SHP77 treated with DMSO at 0.1 percent for 48 hours (cell line): ENCODE data around the gene LRCH1.
A peak's percentile ranks its signal among the peaks of the same experiment; 100 is the strongest.

Experiments
- DNase-seq: peaks from one replicate; lab custom pipeline; 2025; lab: John Stamatoyannopoulos, UW

The LRCH1 gene

GRCh38 chr13:46562152-46562551 is 9.2 kb downstream of the LRCH1 start:
- DNase-seq: no peak

DNA sequence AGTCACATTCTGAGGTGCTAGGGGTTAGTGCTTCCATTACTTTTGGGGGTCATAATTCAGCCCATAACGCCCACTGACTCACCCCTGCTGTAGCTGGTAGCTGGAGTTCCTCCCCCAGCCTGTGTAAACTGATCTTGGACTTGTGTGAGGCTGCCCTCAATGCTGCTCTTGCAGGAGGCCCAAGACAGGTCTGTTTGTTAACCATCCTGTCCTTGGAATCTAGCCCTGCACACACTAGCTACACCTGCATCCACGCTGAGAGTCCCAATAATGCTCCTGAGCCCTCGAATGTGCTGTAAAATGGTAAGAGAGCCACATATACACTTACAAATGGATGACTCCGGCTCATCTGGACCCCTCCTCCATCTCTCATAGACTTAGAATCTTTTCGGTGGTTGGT is 9.6 kb downstream of the LRCH1 start:
- DNase-seq: no peak

- no peak for DNase-seq
Measured at GRCh38 chr13:46565808-46566750, 13.1 kb downstream of the LRCH1 start.

DNA sequence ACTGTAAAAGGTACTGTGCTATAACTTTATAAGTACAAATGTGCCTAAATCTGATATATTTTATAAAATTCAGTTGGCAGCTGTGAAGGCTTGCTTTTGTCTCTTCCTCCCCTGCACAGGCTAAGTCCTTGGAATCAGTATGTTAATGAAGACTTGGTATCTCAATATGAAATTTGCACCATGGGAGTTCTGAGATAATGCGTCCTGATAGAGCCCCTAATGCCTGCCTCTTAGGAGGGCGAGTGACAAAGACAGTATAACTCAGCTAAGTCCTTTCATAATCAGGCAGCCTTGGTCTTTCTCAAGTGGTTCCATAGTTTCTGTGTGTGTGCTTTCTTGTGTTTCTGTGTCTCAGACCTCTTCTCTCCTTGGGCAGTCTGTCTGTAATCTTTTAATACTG is 14.7 kb downstream of the LRCH1 start:
- no peak for DNase-seq

DNA sequence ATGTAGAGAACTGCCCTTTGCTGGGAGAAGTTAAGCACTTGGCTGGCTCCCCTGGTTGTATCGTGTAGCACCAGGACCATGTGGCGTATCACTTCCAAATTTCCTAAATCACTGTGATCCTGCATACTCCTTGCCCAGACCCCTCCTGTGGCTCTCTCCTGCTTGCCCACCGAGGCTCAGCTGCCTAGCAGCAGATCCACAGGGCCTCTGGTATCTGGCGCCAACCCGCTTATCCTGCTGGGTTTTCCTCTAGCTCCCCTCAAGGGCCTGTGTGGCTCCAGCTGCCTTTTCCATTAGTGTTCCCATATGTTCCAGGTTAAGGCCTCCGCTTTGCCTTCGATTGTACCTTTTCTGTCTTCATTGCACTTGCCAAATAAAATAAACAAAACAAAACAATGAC is 16.5 kb downstream of the LRCH1 start:
- no peak for DNase-seq

DNA sequence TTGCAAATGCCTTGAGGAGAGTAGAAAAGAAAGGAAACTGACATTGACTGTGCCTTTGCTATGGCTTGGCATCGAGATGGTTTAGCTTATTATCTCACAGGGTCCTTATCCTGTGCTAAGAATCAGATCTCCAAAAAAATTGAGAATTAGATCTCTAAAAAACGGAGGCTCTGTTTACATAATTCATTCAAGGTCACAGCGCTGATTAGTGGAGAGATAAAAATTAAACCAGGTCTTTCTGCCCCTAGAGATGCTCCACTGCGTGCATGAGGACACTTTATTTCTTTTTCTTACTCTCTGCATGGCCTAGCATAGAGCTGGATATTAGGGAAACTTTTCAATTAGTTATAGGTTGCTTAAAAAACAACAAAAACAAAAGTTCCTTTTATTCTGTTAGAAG is 17.3 kb downstream of the LRCH1 start:
- no peak for DNase-seq

DNA sequence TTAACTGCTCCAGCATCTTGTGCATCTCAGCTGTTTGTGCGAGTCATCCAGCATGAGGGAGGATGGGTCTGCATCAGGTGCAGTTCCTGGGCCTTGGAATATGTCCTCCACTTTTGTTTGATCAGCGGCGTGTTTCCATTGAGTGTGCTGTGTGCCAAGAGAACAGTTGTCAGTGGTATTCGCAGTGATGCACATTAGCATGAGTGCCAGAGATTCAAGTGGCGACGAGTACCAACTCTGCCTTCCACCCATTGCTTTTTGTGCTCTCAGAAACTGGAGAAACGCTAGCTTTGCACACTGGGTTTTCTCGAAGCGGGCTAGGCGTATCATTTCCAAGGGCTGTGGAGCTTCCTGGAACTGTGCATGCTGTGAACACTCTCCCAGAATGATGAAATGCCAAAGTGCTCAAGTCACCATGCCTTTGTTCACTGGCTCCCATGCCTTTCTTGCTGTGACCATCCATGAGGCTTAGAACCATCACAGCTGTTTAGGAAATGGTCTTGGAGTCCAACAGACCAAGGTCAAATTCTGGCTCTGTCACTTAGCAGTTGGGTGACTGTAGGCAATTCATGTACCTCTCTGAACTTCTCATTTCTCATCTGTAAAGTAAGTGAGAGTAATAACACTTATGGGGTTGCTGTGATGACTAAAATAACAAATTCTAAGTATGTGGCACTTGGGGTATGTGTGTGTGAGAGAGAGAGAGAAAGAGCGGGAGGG is 18.4 kb downstream of the LRCH1 start:
- DNase-seq: peak; percentile 37

GRCh38 chr13:46571909-46572595 is 19.1 kb downstream of the LRCH1 start:
- no peak for DNase-seq

- DNase-seq: no peak
Measured at GRCh38 chr13:46572752-46573431, 19.9 kb downstream of the LRCH1 start.

DNA sequence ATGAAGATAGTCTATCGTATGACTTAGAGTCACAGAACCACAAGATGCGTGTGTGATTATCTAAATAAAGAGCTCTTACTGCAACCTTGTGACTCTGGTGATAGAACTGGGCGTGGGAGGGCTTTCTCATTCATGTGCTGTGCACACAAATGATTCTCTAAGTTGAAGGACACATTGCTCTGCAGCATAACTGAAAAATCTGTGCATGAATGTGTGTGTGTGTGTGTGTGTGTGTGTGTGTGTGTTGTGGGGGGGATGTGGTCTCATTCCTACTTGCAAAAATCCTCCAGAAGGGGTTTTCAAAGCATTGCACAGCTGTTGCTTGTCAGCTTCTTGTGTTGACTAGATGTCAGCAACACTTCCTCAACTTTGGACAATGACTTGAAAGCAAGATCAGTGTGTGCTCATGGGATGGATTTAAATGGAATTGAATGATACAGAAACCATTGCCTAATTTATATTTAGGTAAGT is 22.4 kb downstream of the LRCH1 start:
- no peak for DNase-seq

GRCh38 chr13:46575818-46576221 is 22.9 kb downstream of the LRCH1 start:
- no peak for DNase-seq

DNA sequence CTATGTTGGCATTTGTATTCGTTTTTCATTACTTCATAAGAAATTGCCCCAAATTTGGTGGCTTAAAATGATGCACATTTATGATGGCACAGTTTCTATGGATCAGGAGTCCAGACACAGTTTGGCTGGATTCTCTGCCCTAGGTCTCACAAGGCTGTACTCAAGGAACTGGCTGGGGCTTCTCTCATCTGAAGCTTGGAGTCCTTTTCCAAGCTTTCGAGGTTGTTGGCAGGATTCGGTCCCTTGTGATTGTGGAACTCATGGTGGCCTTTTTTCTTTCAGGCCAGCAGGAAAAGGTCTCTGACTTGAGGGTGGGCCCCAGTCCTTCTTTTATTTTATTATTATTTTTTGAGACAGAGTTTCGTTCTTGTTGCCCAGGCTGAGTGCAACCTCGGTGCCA is 23.8 kb downstream of the LRCH1 start:
- DNase-seq: no peak

GRCh38 chr13:46577696-46578589 is 25.0 kb downstream of the LRCH1 start:
- no peak for DNase-seq

GRCh38 chr13:46578590-46578975 is 25.6 kb downstream of the LRCH1 start:
- no peak for DNase-seq

DNA sequence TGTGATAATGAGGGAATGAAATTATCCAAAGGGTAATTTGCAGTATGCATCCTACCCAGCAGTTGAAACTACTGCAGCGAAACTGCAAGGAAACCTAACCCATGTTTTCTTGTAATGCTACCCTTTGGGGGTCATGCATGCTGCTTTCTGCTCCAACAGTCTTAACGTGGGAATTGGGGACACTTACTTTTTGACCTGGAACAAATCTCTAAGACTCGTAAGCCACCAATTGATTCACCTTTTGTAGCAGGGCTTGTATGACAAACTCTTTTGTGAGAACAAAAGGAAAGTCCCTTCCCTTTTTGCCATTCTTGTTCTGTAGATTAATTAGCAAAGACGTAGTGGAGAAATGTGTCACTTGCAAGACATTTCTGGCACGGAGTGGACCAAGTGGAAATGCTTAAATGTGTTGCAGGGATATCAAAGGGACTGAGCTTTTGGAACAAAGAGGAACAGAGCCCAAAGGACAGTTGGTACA is 27.4 kb downstream of the LRCH1 start:
- DNase-seq: no peak

DNA sequence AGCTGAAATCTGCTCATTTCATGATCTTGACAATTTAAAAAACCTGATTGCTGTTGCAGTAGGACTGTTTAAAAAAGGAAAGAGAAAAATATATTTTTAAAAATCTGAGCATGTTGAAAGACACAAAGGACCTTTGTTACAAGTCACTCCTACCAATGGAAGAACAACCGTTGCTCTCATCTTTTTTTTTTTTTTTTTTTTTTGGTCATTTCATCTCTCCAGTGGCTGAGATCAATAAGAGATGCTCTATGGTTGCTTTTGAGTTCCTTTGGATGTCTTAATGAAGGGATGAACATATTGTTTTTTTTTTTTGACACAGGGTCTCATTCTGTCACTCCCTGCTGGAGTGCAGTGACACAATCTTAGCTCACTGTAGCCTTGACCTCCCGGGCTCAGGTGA is 29.2 kb downstream of the LRCH1 start:
- DNase-seq: no peak

DNA sequence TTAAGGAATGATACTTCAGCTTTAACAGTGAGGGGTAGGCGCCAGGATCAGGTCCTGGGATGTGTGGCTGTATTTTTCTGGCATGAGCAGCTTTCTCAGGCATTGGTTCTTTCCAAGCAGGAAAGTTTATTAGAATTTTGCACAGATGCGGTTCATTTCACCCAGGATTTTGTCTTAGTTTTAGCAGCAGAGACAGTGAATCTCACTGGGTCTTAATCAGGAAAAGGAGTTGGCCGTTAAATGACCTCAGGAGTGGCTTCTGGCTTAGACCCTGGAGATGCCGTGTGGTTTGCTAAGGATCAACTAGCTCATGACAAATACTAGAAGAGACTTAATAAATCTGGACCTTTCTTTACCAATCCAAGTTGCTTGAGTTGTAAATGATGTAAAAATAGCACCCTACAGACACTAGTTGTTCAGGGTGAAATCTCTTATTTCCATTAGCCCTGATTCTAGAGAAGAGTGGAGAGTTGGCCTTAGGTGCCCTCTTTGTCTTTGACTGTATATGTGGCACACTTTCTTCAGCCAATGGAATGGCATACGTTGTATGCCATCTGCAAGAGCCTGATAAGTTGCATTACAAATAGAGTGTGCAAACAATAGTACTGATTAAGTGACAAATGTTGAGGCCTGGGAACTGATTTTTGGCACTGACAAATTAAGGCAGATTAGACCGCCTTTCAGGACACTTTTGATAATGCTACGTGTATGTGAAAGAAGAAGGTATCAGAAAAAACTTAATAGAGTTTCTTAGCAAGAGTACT is 34.0 kb downstream of the LRCH1 start:
- no peak for DNase-seq

DNA sequence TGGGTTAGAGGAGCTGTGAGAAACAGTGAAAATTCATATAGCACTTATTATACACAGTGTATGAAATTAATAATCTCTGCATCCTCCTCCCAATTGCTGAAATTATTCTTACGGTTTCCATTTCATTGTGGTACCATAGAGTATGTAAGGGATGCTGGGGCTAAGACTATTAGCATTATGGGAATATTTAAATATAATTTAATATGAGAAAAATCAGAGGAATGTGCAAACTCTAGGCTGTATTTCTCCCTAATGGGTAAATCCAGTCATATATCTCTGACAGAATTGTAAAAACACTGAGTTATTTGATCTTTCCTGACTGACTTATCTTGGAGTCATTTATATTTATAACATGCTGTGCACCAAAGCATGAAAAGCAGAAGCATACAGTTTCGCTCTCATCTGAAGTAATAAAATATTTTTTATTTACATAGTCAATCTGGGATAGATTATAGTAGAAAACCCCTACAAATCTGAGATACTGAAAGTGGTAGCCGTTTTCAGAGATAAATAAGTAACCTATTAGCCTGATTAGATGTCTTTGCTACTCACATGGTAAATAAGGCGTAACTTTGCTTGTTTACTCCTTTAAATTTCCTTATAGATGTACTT is 34.9 kb downstream of the LRCH1 start:
- no peak for DNase-seq

GRCh38 chr13:46592385-46592784 is 39.4 kb downstream of the LRCH1 start:
- no peak for DNase-seq

DNA sequence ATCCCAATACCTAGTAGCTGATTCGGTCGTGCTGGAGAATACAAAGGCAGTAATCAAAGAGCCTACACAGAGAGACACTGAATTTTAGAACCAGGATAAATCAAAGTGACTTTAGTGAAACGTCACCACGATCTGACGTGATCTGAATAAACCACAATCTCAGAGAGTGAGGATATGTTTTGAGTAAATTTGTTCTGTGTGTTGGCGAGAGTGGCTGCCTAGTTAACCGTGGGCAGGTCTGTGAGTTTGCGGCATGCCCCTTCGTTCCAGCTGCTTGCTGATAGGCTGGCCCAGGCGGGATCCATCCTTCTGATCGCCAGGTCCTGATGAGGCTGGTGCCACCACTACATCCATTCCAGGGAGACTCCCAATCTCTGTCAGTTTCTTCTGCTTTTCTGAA is 40.4 kb downstream of the LRCH1 start:
- no peak for DNase-seq
